Measurements from ENCODE around the gene BTK.

BTK gene

GRCh38 chrX:101395789-101396188 lies 9.8 kb upstream of the BTK start:
- no peak for DNase-seq (ENCODE audit: extremely low spot score)
- ChIA-PET CTCF (interaction anchor here (1.6 kb wide), 1 partner anchor 21 kb away, joined by 3 read pairs; no protein-coding TSS in a partner anchor), POLR2A (no interaction called here)
- TF ChIP-seq CTCF (IDR thresholded peaks at IDR 0.05; ENCODE audit: control extremely low read depth, extremely low read depth, low read depth, missing control alignments) = no peak

- POLR2A ChIA-PET = interaction anchor here (0.8 kb wide), 1 partner anchor 11 kb away, joined by 4 read pairs; no protein-coding TSS in a partner anchor
- no peak for TF ChIP-seq CTCF (IDR thresholded peaks at IDR 0.05; ENCODE audit: control extremely low read depth, extremely low read depth, low read depth, missing control alignments)
- no peak for DNase-seq (ENCODE audit: extremely low spot score)
- CTCF ChIA-PET = no interaction called here
Observed at GRCh38 chrX:101394372-101394771, 8.4 kb upstream of the BTK start.

GRCh38 chrX:101393530-101394305 lies 7.7 kb upstream of the BTK start:
- ChIA-PET CTCF (no interaction called here), POLR2A (interaction anchor here (0.8 kb wide), 1 partner anchor 10 kb away, joined by 4 read pairs; no protein-coding TSS in a partner anchor)
- no peak for TF ChIP-seq CTCF (IDR thresholded peaks at IDR 0.05; ENCODE audit: control extremely low read depth, extremely low read depth, low read depth, missing control alignments)
- DNase-seq (ENCODE audit: extremely low spot score) = no peak

GRCh38 chrX:101391831-101392230 lies 5.8 kb upstream of the BTK start:
- DNase-seq (ENCODE audit: extremely low spot score) = no peak
- CTCF ChIA-PET = interaction anchor here (1.1 to 1.7 kb wide), 3 partner anchors 10 to 42 kb away, joined by 3 to 6 read pairs (median 3); no protein-coding TSS in a partner anchor

GRCh38 chrX:101390664-101391525 lies 4.9 kb upstream of the BTK start, which contains the start of gene RPL36A:
TSS of gene RPL36A (plus strand) at chrX:101391011. CDS start at chrX:101391044, 33 bp downstream.
- TF ChIP-seq CTCF (IDR thresholded peaks at IDR 0.05; ENCODE audit: control extremely low read depth, extremely low read depth, low read depth, missing control alignments) = peak; percentile 63
- CTCF ChIA-PET = interaction anchor here (0.7 to 2.5 kb wide), 10 partner anchors 10 to 41 kb away, joined by 3 to 18 read pairs (median 4); partner anchors contain the start of genes GLA and HNRNPH2
- POLR2A ChIA-PET = interaction anchor here (1.0 to 1.4 kb wide), 4 partner anchors 11 to 27 kb away, joined by 3 to 6 read pairs (median 4); partner anchors contain the start of genes GLA and HNRNPH2
- peak; percentile 78 for DNase-seq (ENCODE audit: extremely low spot score)

More at GRCh38 chrX:101391831-101392230, 5.8 kb upstream of the BTK start:
- no peak for TF ChIP-seq CTCF (IDR thresholded peaks at IDR 0.05; ENCODE audit: control extremely low read depth, extremely low read depth, low read depth, missing control alignments)
- POLR2A ChIA-PET = no interaction called here

GRCh38 chrX:101388604-101389003 lies 2.6 kb upstream of the BTK start:
- no peak for TF ChIP-seq CTCF (IDR thresholded peaks at IDR 0.05; ENCODE audit: control extremely low read depth, extremely low read depth, low read depth, missing control alignments)
- ChIA-PET POLR2A (no interaction called here), CTCF (no interaction called here)
- DNase-seq (ENCODE audit: extremely low spot score) = no peak

Measured in GM10248 (cell line).